C4-2B (cell line): Measurements from ENCODE around the gene VAPA.

Source experiments
- ZFX ChIP-seq: fragments of 450-650 bp; IDR thresholded peaks from 2 replicates; pipeline ENCODE4 v1.6.1; 2017
- TF ChIP-seq, protein P1 (sequence below): fragments of 450-650 bp; conservative IDR thresholded peaks from 2 replicates; pipeline ENCODE4 v1.5.1; 2017; ENCODE audit warnings: mild to moderate bottlenecking

GRCh38 chr18:9946831-9947230 is 33.0 kb downstream of the VAPA start:
- TF ChIP-seq, protein P1, sequence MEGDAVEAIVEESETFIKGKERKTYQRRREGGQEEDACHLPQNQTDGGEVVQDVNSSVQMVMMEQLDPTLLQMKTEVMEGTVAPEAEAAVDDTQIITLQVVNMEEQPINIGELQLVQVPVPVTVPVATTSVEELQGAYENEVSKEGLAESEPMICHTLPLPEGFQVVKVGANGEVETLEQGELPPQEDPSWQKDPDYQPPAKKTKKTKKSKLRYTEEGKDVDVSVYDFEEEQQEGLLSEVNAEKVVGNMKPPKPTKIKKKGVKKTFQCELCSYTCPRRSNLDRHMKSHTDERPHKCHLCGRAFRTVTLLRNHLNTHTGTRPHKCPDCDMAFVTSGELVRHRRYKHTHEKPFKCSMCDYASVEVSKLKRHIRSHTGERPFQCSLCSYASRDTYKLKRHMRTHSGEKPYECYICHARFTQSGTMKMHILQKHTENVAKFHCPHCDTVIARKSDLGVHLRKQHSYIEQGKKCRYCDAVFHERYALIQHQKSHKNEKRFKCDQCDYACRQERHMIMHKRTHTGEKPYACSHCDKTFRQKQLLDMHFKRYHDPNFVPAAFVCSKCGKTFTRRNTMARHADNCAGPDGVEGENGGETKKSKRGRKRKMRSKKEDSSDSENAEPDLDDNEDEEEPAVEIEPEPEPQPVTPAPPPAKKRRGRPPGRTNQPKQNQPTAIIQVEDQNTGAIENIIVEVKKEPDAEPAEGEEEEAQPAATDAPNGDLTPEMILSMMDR: no peak
- no peak for TF ChIP-seq ZFX
